H1 (cell line): ENCODE measurements around the gene PRR35.

Source experiments
- BRCA1 ChIP-seq: IDR thresholded peaks from 2 replicates; pipeline ENCODE4 v1.6.1; 2012; ENCODE audit warnings: low read depth, low read length, improper control_type of control experiment
- CREB1 ChIP-seq: IDR thresholded peaks from 2 replicates; pipeline ENCODE4 v1.6.1; 2012; ENCODE audit warnings: inconsistent platforms
- CTCF ChIP-seq, 3 experiments: IDR thresholded peaks; 1 replicate in 2 of 3; 2 replicates in 1 of 3; pipeline versions ENCODE4 v1.5.1 to v1.6.1; 2011; ENCODE audit warnings: low read length in 3 of 3, mild to moderate bottlenecking in 3 of 3, inconsistent platforms in 2 of 3, low read depth in 1 of 3, moderate library complexity in 1 of 3; ENCODE audit not compliant: insufficient read depth in 1 of 3; ENCODE audit errors: control extremely low read depth in 1 of 3
- EP300 ChIP-seq, 2 experiments: IDR thresholded peaks; 1 replicate in 1 of 2; 2 replicates in 1 of 2; pipeline ENCODE4 v1.6.1; 2011 to 2012; ENCODE audit warnings: low read depth in 2 of 2, low read length in 2 of 2, mild to moderate bottlenecking in 2 of 2, borderline replicate concordance in 1 of 2, inconsistent platforms in 1 of 2, moderate library complexity in 1 of 2
- JUND ChIP-seq: IDR thresholded peaks from 2 replicates; pipeline ENCODE4 v1.6.1; 2011; ENCODE audit warnings: mild to moderate bottlenecking, improper control_type of control experiment, low read length
- POLR2A ChIP-seq, 2 experiments: IDR thresholded peaks; 1 replicate in 1 of 2; 2 replicates in 1 of 2; pipeline ENCODE4 v1.6.1; 2011; ENCODE audit warnings: low read depth in 2 of 2, low read length in 2 of 2, mild to moderate bottlenecking in 2 of 2; ENCODE audit errors: control extremely low read depth in 1 of 2
- POLR2AphosphoS5 ChIP-seq: IDR thresholded peaks from 2 replicates; pipeline ENCODE4 v1.6.1; 2011; ENCODE audit warnings: low read depth, low read length
- RFX5 ChIP-seq: IDR thresholded peaks from 2 replicates; pipeline ENCODE4 v1.6.1; 2011; ENCODE audit warnings: low read depth, low read length, improper control_type of control experiment, borderline replicate concordance
- SP4 ChIP-seq: IDR thresholded peaks from 2 replicates; pipeline ENCODE4 v1.6.1; 2012; ENCODE audit warnings: low read length, inconsistent platforms
- SRF ChIP-seq: IDR thresholded peaks from 2 replicates; pipeline ENCODE4 v1.6.1; 2011; ENCODE audit warnings: mild to moderate bottlenecking, low read depth, low read length, moderate library complexity
- TAF1 ChIP-seq: IDR thresholded peaks from 2 replicates; pipeline ENCODE4 v1.6.1; 2011; ENCODE audit warnings: mild to moderate bottlenecking, low read depth, low read length
- USF2 ChIP-seq: IDR thresholded peaks from 2 replicates; pipeline ENCODE4 v1.6.1; 2011; ENCODE audit warnings: low read length, improper control_type of control experiment

DNA sequence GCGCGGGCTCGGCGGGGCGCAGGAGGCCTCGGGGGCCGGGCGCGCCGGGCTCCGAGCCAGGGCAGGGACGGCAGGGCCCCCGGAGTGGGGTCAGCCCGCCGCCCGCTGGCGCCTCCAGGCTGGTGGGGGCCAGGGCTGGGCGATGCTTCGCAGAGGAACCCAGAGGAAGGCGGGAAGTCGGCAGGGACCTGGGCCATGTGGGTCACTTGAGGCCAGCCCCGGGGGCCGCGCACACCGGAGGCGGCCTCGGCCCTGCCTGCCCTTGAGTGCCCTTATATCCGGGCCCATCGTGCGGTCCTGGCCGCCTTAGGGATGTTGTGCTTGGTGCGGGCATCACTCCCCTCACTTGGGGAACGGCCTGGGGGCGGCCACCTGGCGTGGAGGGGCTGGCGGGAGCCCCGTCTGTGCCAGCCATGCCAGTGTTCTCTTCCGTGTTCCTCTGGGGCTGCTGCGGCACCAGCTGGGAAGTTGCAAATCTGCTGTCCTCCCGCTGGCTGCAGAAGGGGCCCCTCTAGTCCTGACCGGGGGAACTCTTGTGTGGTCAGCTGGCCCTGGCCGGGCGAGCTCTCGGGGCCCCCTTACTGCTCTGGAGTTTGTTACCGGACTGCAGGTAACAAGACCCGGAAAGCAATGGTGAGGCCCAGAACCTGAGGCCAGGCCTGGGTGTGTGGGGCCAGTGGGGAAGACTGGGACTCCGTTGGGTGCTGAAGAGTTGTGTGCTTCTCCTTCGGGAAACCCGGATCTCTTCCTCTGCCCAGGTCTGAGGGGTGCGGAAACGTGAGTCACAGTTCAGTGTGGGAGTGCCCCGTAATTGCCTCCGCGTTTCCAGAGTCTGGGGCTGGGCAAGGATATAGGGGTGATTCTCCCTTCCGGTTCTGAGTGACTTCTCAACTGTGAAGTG is 31.8 kb upstream of the PRR35 start:
- TF ChIP-seq POLR2AphosphoS5 (no peak), RFX5 (no peak), POLR2A (IDR thresholded peaks at IDR 0.05; ENCODE audit: control extremely low read depth in 1 of 2, low read depth in 2 of 2, low read length in 2 of 2) (no peak), USF2 (no peak), JUND (no peak), EP300 (IDR thresholded peaks at IDR 0.05; ENCODE audit: borderline replicate concordance in 1 of 2, low read depth in 2 of 2, low read length in 2 of 2) (no peak), CTCF (IDR thresholded peaks at IDR 0.05; ENCODE audit: control extremely low read depth in 1 of 3, insufficient read depth in 1 of 3, low read depth in 1 of 3, low read length in 3 of 3) (no peak), SRF (no peak), CREB1 (no peak), SP4 (no peak), BRCA1 (no peak), TAF1 (peak; percentile 9; the same call in 1 of the 2 replicates)
